HepG2 (cell line): ENCODE data around the gene FBXO10. TPM values are rescaled to one million over a fixed set of nuclear protein-coding genes. Genes with fewer than 3 reads are reported as not detected.
A peak's percentile ranks its signal among the peaks of the same experiment; 100 is the strongest.

Experiments used
- ARHGAP35 ChIP-seq: sonication (generic); formaldehyde crosslinking; IDR thresholded peaks from 2 replicates; pipeline ENCODE4 v1.9.0; 2022; ENCODE audit warnings: mild to moderate bottlenecking, inconsistent platforms, moderate library complexity, missing genetic modification reagents, borderline replicate concordance
- CBFB ChIP-seq: sonication (generic); formaldehyde crosslinking; IDR thresholded peaks from 2 replicates; pipeline ENCODE4 v1.4.0; 2020; ENCODE audit warnings: missing genetic modification reagents
- E2F2 ChIP-seq: sonication (generic); formaldehyde crosslinking; IDR thresholded peaks from 2 replicates; pipeline ENCODE4 v1.4.0; 2020; ENCODE audit warnings: missing genetic modification reagents, borderline replicate concordance
- GPN1 ChIP-seq: sonication (generic); formaldehyde crosslinking; IDR thresholded peaks from 2 replicates; pipeline ENCODE4 v1.5.1; 2020; ENCODE audit warnings: missing genetic modification reagents, borderline replicate concordance
- GZF1 ChIP-seq: sonication (generic); formaldehyde crosslinking; IDR thresholded peaks from 2 replicates; pipeline ENCODE4 v1.5.1; 2020; ENCODE audit warnings: mild to moderate bottlenecking, missing genetic modification reagents
- HMG20A ChIP-seq: IDR thresholded peaks from 2 replicates; pipeline ENCODE4 v1.6.1; 2016; ENCODE audit warnings: borderline replicate concordance
- HMG20B ChIP-seq: conservative IDR thresholded peaks from 2 replicates; pipeline ENCODE4 v1.6.1; 2016; ENCODE audit warnings: missing genetic modification reagents, missing compliant biosample characterization
- HOXD1 ChIP-seq: sonication (generic); formaldehyde crosslinking; IDR thresholded peaks from 2 replicates; pipeline ENCODE4 v1.5.0; 2020; ENCODE audit warnings: missing genetic modification reagents
- JUNB ChIP-seq: sonication (generic); formaldehyde crosslinking; IDR thresholded peaks from 2 replicates; pipeline ENCODE4 v1.8.0; 2022; ENCODE audit warnings: missing genetic modification reagents, mild to moderate bottlenecking, borderline replicate concordance
- KLF11 ChIP-seq: IDR thresholded peaks from 2 replicates; pipeline ENCODE4 v1.6.1; 2016; ENCODE audit warnings: missing compliant biosample characterization
- ONECUT2 ChIP-seq: sonication (generic); formaldehyde crosslinking; IDR thresholded peaks from 2 replicates; pipeline ENCODE4 v1.4.0; 2020; ENCODE audit warnings: missing genetic modification reagents
- PITX1 ChIP-seq: sonication (generic); formaldehyde crosslinking; IDR thresholded peaks from 2 replicates; pipeline ENCODE4 v1.5.1; 2020; ENCODE audit warnings: mild to moderate bottlenecking, missing genetic modification reagents
- REXO4 ChIP-seq: sonication (generic); formaldehyde crosslinking; IDR thresholded peaks from 2 replicates; pipeline ENCODE4 v1.8.0; 2022; ENCODE audit warnings: missing genetic modification reagents, mild to moderate bottlenecking, borderline replicate concordance
- RFX5 ChIP-seq: IDR thresholded peaks from 2 replicates; pipeline ENCODE4 v1.6.1; 2011; ENCODE audit warnings: low read depth, low read length, improper control_type of control experiment
- RNF2 ChIP-seq: fragments of 450-650 bp; conservative IDR thresholded peaks from 2 replicates; pipeline ENCODE4 v1.6.1; 2016; ENCODE audit warnings: low read depth
- SALL1 ChIP-seq: sonication (generic); formaldehyde crosslinking; IDR thresholded peaks from 2 replicates; pipeline ENCODE4 v1.8.0; 2022; ENCODE audit warnings: mild to moderate bottlenecking, missing genetic modification reagents
- SIX4 ChIP-seq: sonication (generic); formaldehyde crosslinking; IDR thresholded peaks from 2 replicates; pipeline ENCODE4 v1.4.0; 2020; ENCODE audit warnings: missing genetic modification reagents
- SNAPC2 ChIP-seq: sonication (generic); formaldehyde crosslinking; IDR thresholded peaks from 2 replicates; pipeline ENCODE4 v1.8.1; 2022; ENCODE audit warnings: mild to moderate bottlenecking, missing genetic modification reagents
- SP4 ChIP-seq: sonication (generic); formaldehyde crosslinking; IDR thresholded peaks from 2 replicates; pipeline ENCODE4 v1.8.1; 2023; ENCODE audit warnings: mild to moderate bottlenecking, missing genetic modification reagents
- TAF15 ChIP-seq: fragments of 200-400 bp; formaldehyde crosslinking; IDR thresholded peaks from one replicate; pipeline ENCODE4 v1.6.1; 2018; ENCODE audit warnings: mild to moderate bottlenecking, low read depth, low read length; ENCODE audit not compliant: poor library complexity, severe bottlenecking
- ZBTB1 ChIP-seq: sonication (generic); formaldehyde crosslinking; IDR thresholded peaks from 2 replicates; pipeline ENCODE4 v1.4.0; 2020; ENCODE audit warnings: missing genetic modification reagents, borderline replicate concordance
- ZNF557 ChIP-seq: sonication (generic); formaldehyde crosslinking; IDR thresholded peaks from 2 replicates; pipeline ENCODE4 v1.4.0; 2020; ENCODE audit warnings: missing genetic modification reagents
- ZNF737 ChIP-seq: sonication (generic); formaldehyde crosslinking; IDR thresholded peaks from 2 replicates; pipeline ENCODE4 v1.5.0; 2020; ENCODE audit warnings: missing genetic modification reagents, mild to moderate bottlenecking, borderline replicate concordance
- ZSCAN25 ChIP-seq: sonication (generic); formaldehyde crosslinking; IDR thresholded peaks from 2 replicates; pipeline ENCODE4 v1.8.0; 2022; ENCODE audit warnings: mild to moderate bottlenecking, missing genetic modification reagents
- polyA plus RNA-seq, 8 experiments: library from polyadenylated mRNA; depleted of rRNA in 3 of 8; stranded (reverse) in 7 of 8; unstranded in 1 of 8; fragments of >200 nt; fragmentation: Illumina TruSeq in 4 of 8; extraction: Trizol in 4 of 8; gene quantifications; 2 replicates each; pipeline versions ENCODE4 v1.2.1 to v1.2.3, GENCODE V29; 2011 to 2016; ENCODE audit warnings: low read depth in 4 of 8, missing spikeins in 1 of 8, mixed read lengths in 1 of 8; ENCODE audit not compliant: insufficient read depth in 1 of 8
- total RNA-seq, 5 experiments: library from RNA; depleted of rRNA; stranded (reverse); fragments of >200 nt; fragmentation: Illumina TruSeq; extraction: Trizol; gene quantifications; 2 replicates each; pipeline ENCODE4 v1.2.3, GENCODE V29; 2016; ENCODE audit warnings: low read depth in 1 of 5

The FBXO10 gene
- total and polyA plus RNA-seq, 2 of the 13 experiments (the other 11 are each of a cell fraction or from before 2014, with no cell fraction given): 3.1 to 5.1 TPM

DNA sequence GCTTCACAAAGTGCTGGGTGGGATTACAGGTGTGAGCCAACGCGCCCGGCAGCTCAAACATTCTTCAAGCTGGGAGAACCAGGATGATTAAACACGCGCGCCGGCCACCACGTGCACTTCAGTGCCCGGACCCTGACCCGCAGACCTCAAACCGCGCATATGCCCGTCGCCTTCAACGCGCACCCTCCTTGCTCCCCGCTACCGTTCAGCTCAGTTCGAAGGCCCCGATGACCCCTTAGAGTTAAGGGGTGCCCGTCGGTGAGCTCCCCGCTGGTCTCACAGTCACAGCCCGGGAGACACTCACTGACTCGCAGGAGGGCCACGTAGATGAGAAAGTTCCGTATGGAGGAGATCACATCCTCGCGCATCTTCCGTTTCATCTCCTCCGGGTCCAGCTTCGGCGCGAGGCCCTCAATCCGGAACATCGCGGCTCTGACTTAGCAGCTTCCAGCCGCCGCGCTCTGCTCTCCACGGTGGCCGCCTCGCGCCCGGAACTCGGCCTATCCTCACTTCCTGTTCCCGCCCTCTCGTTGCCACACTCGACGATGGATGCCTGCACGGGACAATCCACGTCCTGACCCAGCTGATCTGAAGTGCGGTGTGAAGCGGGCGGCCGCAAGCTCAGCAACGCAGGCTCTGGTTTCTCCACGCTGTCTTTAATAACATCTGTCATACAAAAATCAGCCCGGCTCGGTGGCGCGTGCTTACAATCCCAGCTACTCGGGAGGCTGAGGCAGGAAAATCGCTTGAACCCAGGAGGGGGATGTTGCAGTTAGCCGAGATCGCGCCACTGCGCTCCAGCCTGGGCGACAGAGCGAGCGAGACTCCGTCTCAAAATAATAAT lies 16.1 kb upstream of the FBXO10 start, which contains the start of gene TOMM5 (continued):
- TF ChIP-seq CBFB (CRISPR knock-in tag): peak; percentile 68; the same call in 1 of the 2 replicates
- TF ChIP-seq ZNF557 (CRISPR knock-in tag): peak; percentile 84; the same call in 1 of the 2 replicates
- TF ChIP-seq PITX1 (CRISPR knock-in tag): peak; percentile 70; the same call in 1 of the 2 replicates
- peak; percentile 96 for TF ChIP-seq SALL1
- TF ChIP-seq ZBTB1 (CRISPR knock-in tag): no peak; the same call in 1 of the 2 replicates
- TF ChIP-seq JUNB: no peak
- TF ChIP-seq RFX5: no peak
- peak; percentile 83; the same call in 1 of the 2 replicates for TF ChIP-seq KLF11 (CRISPR knock-in tag)
- TF ChIP-seq HMG20B (CRISPR knock-in tag): peak; percentile 64
- TF ChIP-seq E2F2 (CRISPR knock-in tag): peak; percentile 96; the same call in 1 of the 2 replicates
- TF ChIP-seq GZF1 (CRISPR knock-in tag): 0 out of 2 replicates have a peak, but pooled peaks have one; percentile 77
- TF ChIP-seq REXO4 (CRISPR knock-in tag): no peak
- TF ChIP-seq GPN1 (CRISPR knock-in tag): peak; percentile 18; the same call in 1 of the 2 replicates
- TF ChIP-seq ARHGAP35: peak; percentile 83
- TF ChIP-seq SP4 (CRISPR knock-in tag): peak; percentile 73; the same call in 1 of the 2 replicates
- TF ChIP-seq TAF15: no peak
- TF ChIP-seq SIX4 (CRISPR knock-in tag): peak; percentile 86; the same call in 1 of the 2 replicates
- peak; percentile 71; the same call in 1 of the 2 replicates for TF ChIP-seq ZSCAN25 (CRISPR knock-in tag)
- TF ChIP-seq ZNF737: no peak; the same call in 1 of the 2 replicates
- peak; percentile 82; the same call in 1 of the 2 replicates for TF ChIP-seq HOXD1
- no peak; the same call in 1 of the 2 replicates for TF ChIP-seq HMG20A (CRISPR knock-in tag)
- TF ChIP-seq SNAPC2 (CRISPR knock-in tag): peak; percentile 64; the same call in 1 of the 2 replicates
- peak; percentile 98 for TF ChIP-seq RNF2
- no peak for TF ChIP-seq ONECUT2 (CRISPR knock-in tag)
